C4-2B (cell line): ENCODE data around the gene MYO1D.
A peak's percentile ranks its signal among the peaks of the same experiment; 100 is the strongest.

Experiments used
- H3K27ac ChIP-seq: fragments of 450-650 bp; 2 replicates; pipeline ENCODE4 v1.5.1; 2017
- ZFX ChIP-seq: fragments of 450-650 bp; IDR thresholded peaks from 2 replicates; pipeline ENCODE4 v1.6.1; 2017
- TF ChIP-seq, protein P1 (sequence below): fragments of 450-650 bp; conservative IDR thresholded peaks from 2 replicates; pipeline ENCODE4 v1.5.1; 2017; ENCODE audit warnings: mild to moderate bottlenecking

Gene MYO1D

DNA sequence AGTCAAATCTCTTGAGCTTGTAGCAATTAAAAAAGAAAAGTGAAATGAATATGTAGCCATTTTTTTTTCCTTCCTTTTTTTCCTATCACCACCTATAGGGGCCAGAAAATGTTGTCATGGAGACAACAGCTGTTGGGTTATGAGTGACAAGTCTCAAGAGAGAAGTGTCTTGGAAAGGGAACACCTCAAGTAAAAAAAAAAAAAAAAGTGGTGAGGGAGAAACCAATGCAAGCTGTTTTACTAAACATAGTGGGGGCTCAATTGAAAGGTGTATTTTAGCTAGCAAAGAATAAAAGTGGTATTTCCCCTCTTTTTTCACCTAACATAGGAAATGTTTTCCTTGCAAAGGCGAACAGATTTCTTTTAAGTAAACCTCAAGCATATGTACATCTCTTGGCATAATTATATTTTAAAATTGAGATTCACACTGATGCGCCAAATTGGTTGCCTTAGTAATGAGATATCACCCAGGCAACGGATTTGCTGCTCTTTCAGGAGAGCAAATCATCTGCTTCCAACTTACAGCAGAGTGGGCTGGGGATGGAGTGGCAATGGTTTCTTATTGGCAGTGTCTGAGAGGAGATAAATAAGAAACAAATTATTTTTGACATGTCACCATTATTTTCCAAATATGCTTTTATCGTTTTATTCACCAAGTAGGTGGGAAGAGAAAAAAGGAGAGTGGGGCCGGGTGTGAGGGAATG lies 183.6 kb downstream of the MYO1D start:
- H3K27ac ChIP-seq = no peak overlapping the region
- no peak for TF ChIP-seq ZFX
- TF ChIP-seq, protein P1, sequence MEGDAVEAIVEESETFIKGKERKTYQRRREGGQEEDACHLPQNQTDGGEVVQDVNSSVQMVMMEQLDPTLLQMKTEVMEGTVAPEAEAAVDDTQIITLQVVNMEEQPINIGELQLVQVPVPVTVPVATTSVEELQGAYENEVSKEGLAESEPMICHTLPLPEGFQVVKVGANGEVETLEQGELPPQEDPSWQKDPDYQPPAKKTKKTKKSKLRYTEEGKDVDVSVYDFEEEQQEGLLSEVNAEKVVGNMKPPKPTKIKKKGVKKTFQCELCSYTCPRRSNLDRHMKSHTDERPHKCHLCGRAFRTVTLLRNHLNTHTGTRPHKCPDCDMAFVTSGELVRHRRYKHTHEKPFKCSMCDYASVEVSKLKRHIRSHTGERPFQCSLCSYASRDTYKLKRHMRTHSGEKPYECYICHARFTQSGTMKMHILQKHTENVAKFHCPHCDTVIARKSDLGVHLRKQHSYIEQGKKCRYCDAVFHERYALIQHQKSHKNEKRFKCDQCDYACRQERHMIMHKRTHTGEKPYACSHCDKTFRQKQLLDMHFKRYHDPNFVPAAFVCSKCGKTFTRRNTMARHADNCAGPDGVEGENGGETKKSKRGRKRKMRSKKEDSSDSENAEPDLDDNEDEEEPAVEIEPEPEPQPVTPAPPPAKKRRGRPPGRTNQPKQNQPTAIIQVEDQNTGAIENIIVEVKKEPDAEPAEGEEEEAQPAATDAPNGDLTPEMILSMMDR = no peak

DNA sequence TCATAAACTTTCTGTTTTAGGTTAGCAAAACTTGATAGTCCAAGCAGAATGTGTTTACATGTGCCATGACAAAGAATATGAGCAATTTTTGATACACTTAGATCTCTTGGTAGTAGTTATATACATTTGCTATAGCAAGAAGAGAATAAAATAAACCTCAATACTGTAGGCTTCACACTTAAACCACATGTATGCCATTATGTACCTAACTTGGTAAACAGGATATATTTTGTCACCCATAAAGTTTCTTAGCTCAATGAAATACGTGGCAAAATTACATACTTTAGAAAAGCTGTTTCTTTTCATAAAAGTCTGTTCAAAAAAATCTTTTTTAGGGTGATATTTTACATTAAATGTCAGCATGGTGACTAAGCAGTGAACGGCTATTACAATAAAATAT lies 184.7 kb downstream of the MYO1D start:
- TF ChIP-seq, protein P1 = no peak
- no peak for TF ChIP-seq ZFX
- no peak overlapping the region for H3K27ac ChIP-seq

GRCh38 chr17:32689348-32689747 lies 187.6 kb downstream of the MYO1D start:
- TF ChIP-seq ZFX = no peak
- TF ChIP-seq, protein P1 = no peak
- no peak overlapping the region for H3K27ac ChIP-seq

- no peak overlapping the region for H3K27ac ChIP-seq
- TF ChIP-seq ZFX = no peak
- TF ChIP-seq, protein P1 = no peak
These were observed 188.7 kb downstream of the MYO1D start for GRCh38 chr17:32688221-32688620.

- H3K27ac ChIP-seq = no peak overlapping the region
- no peak for TF ChIP-seq ZFX
- TF ChIP-seq, protein P1 = no peak
These were observed 192.6 kb downstream of the MYO1D start for GRCh38 chr17:32684087-32684958.

- no peak overlapping the region for H3K27ac ChIP-seq
- TF ChIP-seq, protein P1 = no peak
- TF ChIP-seq ZFX = no peak
These were observed 203.0 kb downstream of the MYO1D start for GRCh38 chr17:32673964-32674363.

DNA sequence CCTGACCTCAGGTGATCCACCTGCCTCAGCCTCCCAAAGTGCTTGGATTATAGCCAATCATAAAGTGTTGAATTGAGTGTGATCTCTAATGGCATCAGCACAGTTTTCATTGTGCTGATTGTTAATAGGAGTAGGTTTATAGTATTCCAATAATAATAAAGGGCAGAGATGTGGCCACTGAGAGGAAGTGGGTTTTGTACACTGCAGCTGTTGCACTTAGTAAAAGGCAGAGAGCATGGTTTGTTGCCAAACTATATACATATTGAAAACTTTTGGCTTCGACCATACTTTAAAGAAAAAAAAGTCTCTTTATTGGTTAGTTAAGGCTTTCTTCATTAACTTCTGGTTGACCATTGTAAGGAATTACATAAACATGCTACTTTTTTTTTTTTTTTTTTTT lies 204.2 kb downstream of the MYO1D start:
- H3K27ac ChIP-seq = peak overlapping the region; percentile 21; the same call in 1 of the 2 replicates

More for the DNA sequence above, 204.2 kb downstream of the MYO1D start:
- TF ChIP-seq, protein P1 = no peak
- no peak for TF ChIP-seq ZFX
